GM19035 (cell line): Measurements from ENCODE around the gene ADAMTS3.

ENCODE experiments used
- ATAC-seq: cut with Tn5 transposase; IDR thresholded peaks from one replicate; pipeline ENCODE4 v1.9.1; 2021; ENCODE audit not compliant: unreplicated experiment

The ADAMTS3 gene

GRCh38 chr4:72418458-72418857 is 150.6 kb downstream of the ADAMTS3 start:
- no peak for ATAC-seq

- ATAC-seq: no peak
Observed at GRCh38 chr4:72410158-72410557, 158.9 kb downstream of the ADAMTS3 start.

GRCh38 chr4:72408568-72408967 is 160.5 kb downstream of the ADAMTS3 start:
- no peak for ATAC-seq

- ATAC-seq: no peak
Observed at GRCh38 chr4:72405417-72405816, 163.6 kb downstream of the ADAMTS3 start.

- ATAC-seq: no peak
Observed at GRCh38 chr4:72397314-72397713, 171.7 kb downstream of the ADAMTS3 start.

- ATAC-seq: no peak
Observed at GRCh38 chr4:72394012-72394663, 174.9 kb downstream of the ADAMTS3 start.

GRCh38 chr4:72391281-72391680 is 177.7 kb downstream of the ADAMTS3 start:
- no peak for ATAC-seq

GRCh38 chr4:72390409-72390808 is 178.6 kb downstream of the ADAMTS3 start:
- ATAC-seq: no peak

GRCh38 chr4:72388521-72388920 is 180.5 kb downstream of the ADAMTS3 start:
- no peak for ATAC-seq

GRCh38 chr4:72387959-72388358 is 181.1 kb downstream of the ADAMTS3 start:
- no peak for ATAC-seq

- ATAC-seq: no peak
Observed at GRCh38 chr4:72383439-72383838, 185.6 kb downstream of the ADAMTS3 start.

- no peak for ATAC-seq
Observed at GRCh38 chr4:72378901-72379300, 190.1 kb downstream of the ADAMTS3 start.

GRCh38 chr4:72377491-72378194 is 191.4 kb downstream of the ADAMTS3 start:
- ATAC-seq: no peak

GRCh38 chr4:72376901-72377300 is 192.1 kb downstream of the ADAMTS3 start:
- no peak for ATAC-seq

- no peak for ATAC-seq
Observed at GRCh38 chr4:72375073-72375736, 193.8 kb downstream of the ADAMTS3 start.

GRCh38 chr4:72374159-72374558 is 194.9 kb downstream of the ADAMTS3 start:
- ATAC-seq: no peak

- no peak for ATAC-seq
Observed at GRCh38 chr4:72366601-72367000, 202.4 kb downstream of the ADAMTS3 start.

- no peak for ATAC-seq
Observed at GRCh38 chr4:72365981-72366380, 203.0 kb downstream of the ADAMTS3 start.

- no peak for ATAC-seq
Observed at GRCh38 chr4:72365016-72365415, 204.0 kb downstream of the ADAMTS3 start.

- ATAC-seq: no peak
Observed at GRCh38 chr4:72360075-72360474, 208.9 kb downstream of the ADAMTS3 start.

- no peak for ATAC-seq
Observed at GRCh38 chr4:72358483-72358882, 210.5 kb downstream of the ADAMTS3 start.

- ATAC-seq: no peak
Observed at GRCh38 chr4:72357908-72358307, 211.1 kb downstream of the ADAMTS3 start.
